Measurements from ENCODE around the gene WDR4. TPM values are rescaled to one million over a fixed set of nuclear protein-coding genes. Genes with fewer than 3 reads are reported as not detected.

Gene WDR4
- total and polyA plus RNA-seq, 9 of the 15 experiments (the other 6 are each of a cell fraction or from before 2014, with no cell fraction given), result 5.4 to 95.4 (median 32.1) TPM

GRCh38 chr21:42834726-42835191 is 44.6 kb downstream of the WDR4 start:
- ATAC-seq (no peak), DNase-seq (ENCODE audit: extremely low read depth in 1 of 4, low spot score in 3 of 4) (peak; percentile 15 to 25 (median 18)), FAIRE-seq (no peak)
- peak overlapping the region in 1 of 2 experiments; percentile 59; a peak in 2 of 4 replicates for H3K9ac ChIP-seq (ENCODE audit: insufficient read depth in 1 of 2, low read depth in 2 of 2, low read length in 2 of 2)
- H3K4me3 ChIP-seq, result no peak overlapping the region
- intact Hi-C loops (cut with micrococcal nuclease) (no loop called here), in situ Hi-C loops (cut with MboI) (no loop called here)
- ChIA-PET POLR2A (interaction anchor here (0.6 to 1.1 kb wide), 2 partner anchors 10 to 785 kb away, joined by 3 read pairs; no protein-coding TSS in a partner anchor), CTCF (ENCODE audit: low intra/inter-chr PET ratio) (no interaction called here)
- H3K79me2 ChIP-seq (ENCODE audit: control insufficient read depth, insufficient read depth, low read length), result no peaks in the 10 kb centered on the region
- no peaks in the 10 kb centered on the region for H3K27me3 ChIP-seq (ENCODE audit: control insufficient read depth in 2 of 2, insufficient read depth in 2 of 2, low read length in 2 of 2)
- H3K9me1 ChIP-seq (ENCODE audit: control insufficient read depth, insufficient read depth, low read length), result no peaks in the 10 kb centered on the region
- H3K4me1 ChIP-seq (replicated peaks in 1 of 2; ENCODE audit: control insufficient read depth in 2 of 2, insufficient read depth in 2 of 2, low read length in 2 of 2), result peaks cover 0 to 18% of the 10 kb centered on the region in 2 experiments; a peak in 3 of 5 replicates
- no peak overlapping the region for H2AFZ ChIP-seq (ENCODE audit: low read depth, low read length)
- H3K36me3 ChIP-seq (ENCODE audit: control insufficient read depth, insufficient read depth, low read length), result peaks cover 10% of the 10 kb centered on the region; the same call in 2 of the 3 replicates
- BruUV-seq (replicated peaks), result no TSS peak
- H3K9me3 ChIP-seq (replicated peaks; ENCODE audit: control insufficient read depth, insufficient read depth, low read depth, low read length), result no peaks in the 10 kb centered on the region
- H3K4me2 ChIP-seq (ENCODE audit: insufficient read depth, low read length), result no peak overlapping the region
- no peak overlapping the region for H3K27ac ChIP-seq (ENCODE audit: extremely low read depth, low read depth, low read length)
- 77% methylated on average over 12 of the region's 13 CpGs for WGBS (ENCODE audit: insufficient coverage, low coverage, missing lambda C conversion rate)
- peaks cover 21% of the 10 kb centered on the region; the same call in 1 of the 2 replicates for H4K20me1 ChIP-seq (replicated peaks; ENCODE audit: control insufficient read depth, insufficient read depth, low read length)
- TF ChIP-seq U2AF1 (optimal IDR thresholded peaks at IDR 0.05; ENCODE audit: low read depth, low read length), result no peak
- TF ChIP-seq ZZZ3 (IDR thresholded peaks at IDR 0.05), result no peak
- no peak for TF ChIP-seq NELFE (IDR thresholded peaks at IDR 0.05; ENCODE audit: insufficient read depth, insufficient read length)
- TF ChIP-seq SNRNP70 (optimal IDR thresholded peaks at IDR 0.05; ENCODE audit: low read depth, low read length), result peak; percentile 57
- no peak for TF ChIP-seq ZNF699 (CRISPR knock-in tag; IDR thresholded peaks at IDR 0.05; ENCODE audit: insufficient replicate concordance)
- peak; percentile 2; the same call in 1 of the 2 replicates for TF ChIP-seq POLR2AphosphoS2 (IDR thresholded peaks at IDR 0.05; ENCODE audit: low read length)
- peak; percentile 56 for TF ChIP-seq POLR2A (conservative IDR thresholded peaks at IDR 0.05)
- TF ChIP-seq ZNF589 (CRISPR knock-in tag; IDR thresholded peaks at IDR 0.05; ENCODE audit: low read depth), result no peak
- peak; percentile 15 for TF ChIP-seq POLR2B (IDR thresholded peaks at IDR 0.05; ENCODE audit: low read depth, partially characterized antibody)
- TF ChIP-seq TBL1XR1 (IDR thresholded peaks at IDR 0.05; ENCODE audit: low read length in 2 of 2), result no peak
- peak; percentile 70; the same call in 1 of the 2 replicates for TF ChIP-seq TAF15 (IDR thresholded peaks at IDR 0.05; ENCODE audit: low read depth, low read length)
- no peak for TF ChIP-seq SAFB2 (IDR thresholded peaks at IDR 0.05; ENCODE audit: borderline replicate concordance, low read depth, low read length, severe bottlenecking)
- peak; percentile 57 for TF ChIP-seq SUPT5H (IDR thresholded peaks at IDR 0.05)
- no peak for TF ChIP-seq ID3 (CRISPR knock-in tag; IDR thresholded peaks at IDR 0.05)
- TF ChIP-seq ID3 (tag; IDR thresholded peaks at IDR 0.05), result no peak
- TF ChIP-seq GABPB2 (CRISPR knock-in tag; conservative IDR thresholded peaks at IDR 0.05), result no peak
- TF ChIP-seq ZBTB5 (IDR thresholded peaks at IDR 0.05), result no peak
- peak; percentile 85 for TF ChIP-seq ZBTB33 (CRISPR knock-in tag; IDR thresholded peaks at IDR 0.05)
